Stimulated activated CD8-positive, alpha-beta memory T cell treated with anti-CD3 and anti-CD28 coated beads, Interleukin-7, amount 100 ng/mL, for 4 hours (primary cell): ENCODE results near the gene ATP11C.
A peak's percentile ranks its signal among the peaks of the same experiment; 100 is the strongest.

Source experiments
- DNase-seq, 2 donors: peaks; one replicate each; pipeline ENCODE4 v3.0.0-alpha.2; 2020; ENCODE audit warnings: low read depth in 2 of 2

Gene ATP11C

GRCh38 chrX:139804482-139804881 is 128.4 kb downstream of the ATP11C start:
- no peak for DNase-seq

- DNase-seq = no peak
Measured at GRCh38 chrX:139803224-139803623, 129.6 kb downstream of the ATP11C start.

- DNase-seq = no peak
Measured at GRCh38 chrX:139802048-139802447, 130.8 kb downstream of the ATP11C start.

GRCh38 chrX:139801397-139801813 is 131.4 kb downstream of the ATP11C start:
- no peak for DNase-seq

GRCh38 chrX:139798701-139799100 is 134.2 kb downstream of the ATP11C start:
- DNase-seq = no peak

- no peak for DNase-seq
Measured at GRCh38 chrX:139795196-139795595, 137.7 kb downstream of the ATP11C start.

- no peak for DNase-seq
Measured at GRCh38 chrX:139787601-139788000, 145.3 kb downstream of the ATP11C start.

GRCh38 chrX:139784807-139785206 is 148.0 kb downstream of the ATP11C start:
- no peak for DNase-seq

GRCh38 chrX:139783959-139784358 is 148.9 kb downstream of the ATP11C start:
- no peak for DNase-seq

- no peak for DNase-seq
Measured at GRCh38 chrX:139783030-139783429, 149.8 kb downstream of the ATP11C start.

GRCh38 chrX:139776599-139776998 is 156.3 kb downstream of the ATP11C start:
- no peak for DNase-seq

- no peak for DNase-seq
Measured at GRCh38 chrX:139770366-139770765, 162.5 kb downstream of the ATP11C start.

GRCh38 chrX:139766545-139766983 is 166.3 kb downstream of the ATP11C start:
- no peak for DNase-seq

- no peak for DNase-seq
Measured at GRCh38 chrX:139762400-139763183, 170.3 kb downstream of the ATP11C start.

GRCh38 chrX:139759637-139760036 is 173.2 kb downstream of the ATP11C start:
- no peak for DNase-seq

GRCh38 chrX:139758809-139759208 is 174.0 kb downstream of the ATP11C start:
- no peak for DNase-seq

GRCh38 chrX:139758250-139758649 is 174.6 kb downstream of the ATP11C start:
- no peak for DNase-seq

GRCh38 chrX:139751053-139751452 is 181.8 kb downstream of the ATP11C start:
- DNase-seq = no peak

GRCh38 chrX:139750390-139750789 is 182.5 kb downstream of the ATP11C start:
- DNase-seq = no peak

GRCh38 chrX:139739138-139739537 is 193.7 kb downstream of the ATP11C start:
- DNase-seq = peak in 1 of 2 donors; percentile 15

- no peak for DNase-seq
Measured at GRCh38 chrX:139738581-139738980, 194.3 kb downstream of the ATP11C start.

- DNase-seq = no peak
Measured at GRCh38 chrX:139736151-139736550, 196.7 kb downstream of the ATP11C start.

- no peak for DNase-seq
Measured at GRCh38 chrX:139734996-139735395, 197.9 kb downstream of the ATP11C start.

- DNase-seq = no peak
Measured at GRCh38 chrX:139725720-139726119, 207.1 kb downstream of the ATP11C start.
